ENCODE results near the gene TBC1D7. TPM values are rescaled to one million over a fixed set of nuclear protein-coding genes. Genes with fewer than 3 reads are reported as not detected.

Gene TBC1D7
- polyA plus RNA-seq, 1 donor from 2014 or later, result 67.9 TPM

DNA sequence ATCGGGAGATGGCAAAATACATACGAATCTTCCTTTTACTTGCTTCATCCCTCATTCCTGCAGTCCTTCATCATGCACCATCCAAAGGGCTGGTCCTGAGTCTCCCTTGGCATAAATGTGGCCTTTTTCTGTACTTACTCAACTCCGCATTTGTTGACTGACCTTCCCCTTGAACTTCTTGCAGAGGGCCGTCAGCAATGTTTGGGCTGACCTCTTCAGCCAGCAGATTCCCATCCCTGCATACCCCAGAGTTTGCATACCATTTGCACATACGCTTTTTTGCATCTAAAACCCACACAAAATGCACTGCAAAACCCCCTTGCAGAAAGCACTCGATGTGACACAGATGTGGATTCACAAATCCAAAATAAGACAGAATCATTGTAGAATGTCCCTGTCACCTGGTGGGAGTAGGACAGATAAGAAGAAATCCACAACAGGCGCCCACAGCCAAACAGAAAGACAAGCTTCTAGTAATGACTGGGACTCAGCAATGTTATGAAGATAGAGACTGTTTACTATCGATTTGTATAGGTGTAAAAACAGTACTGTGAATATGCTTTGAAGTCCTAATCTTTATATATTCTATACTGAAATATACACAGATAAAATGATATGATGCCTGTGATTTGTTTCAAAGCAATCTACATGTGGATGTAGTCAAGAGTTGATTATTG is 45.8 kb downstream of the TBC1D7 start:
- Histone ChIP-seq H3K27ac (ENCODE audit: low read length) (no peak overlapping the region), H3K9ac (ENCODE audit: low read length) (no peak overlapping the region), H3K36me3 (ENCODE audit: insufficient read depth, low read length) (no peaks in the 10 kb centered on the region), H2AFZ (ENCODE audit: low read depth, low read length) (no peak overlapping the region), H3K9me2 (ENCODE audit: insufficient read depth, low read length) (no peaks in the 10 kb centered on the region), H3F3A (ENCODE audit: insufficient read depth, low read length, poor library complexity, severe bottlenecking) (no peaks in the 10 kb centered on the region), H3K79me2 (replicated peaks; ENCODE audit: insufficient read depth, low read length) (no peaks in the 10 kb centered on the region), H4K20me1 (ENCODE audit: insufficient read depth) (no peaks in the 10 kb centered on the region), H3K4me3 (ENCODE audit: low read length) (no peak overlapping the region), H3K4me2 (ENCODE audit: low read length) (no peak overlapping the region), H3K9me3 (ENCODE audit: low read length) (peaks cover 9% of the 10 kb centered on the region), H3K27me3 (ENCODE audit: insufficient read depth, low read depth, low read length) (no peaks in the 10 kb centered on the region)
- TF ChIP-seq POLR2AphosphoS5 (IDR thresholded peaks at IDR 0.05) (no peak), EP300 (conservative IDR thresholded peaks at IDR 0.05; ENCODE audit: poor library complexity, severe bottlenecking) (no peak), SMC3 (conservative IDR thresholded peaks at IDR 0.05; ENCODE audit: poor library complexity) (no peak), RAD21 (conservative IDR thresholded peaks at IDR 0.05) (no peak), EZH2 (IDR thresholded peaks at IDR 0.05; ENCODE audit: borderline replicate concordance, insufficient read depth, low read length, poor library complexity, severe bottlenecking) (no peak), TAF1 (IDR thresholded peaks at IDR 0.05; ENCODE audit: low read depth) (no peak), MXI1 (conservative IDR thresholded peaks at IDR 0.05; ENCODE audit: poor library complexity, severe bottlenecking) (no peak)

GRCh38 chr6:13281686-13282085 is 46.7 kb downstream of the TBC1D7 start:
- Histone ChIP-seq H3K27me3 (ENCODE audit: insufficient read depth, low read depth, low read length) (no peaks in the 10 kb centered on the region), H4K20me1 (ENCODE audit: insufficient read depth) (no peaks in the 10 kb centered on the region), H3K79me2 (replicated peaks; ENCODE audit: insufficient read depth, low read length) (no peaks in the 10 kb centered on the region), H3K27ac (ENCODE audit: low read length) (no peak overlapping the region), H3K36me3 (ENCODE audit: insufficient read depth, low read length) (no peaks in the 10 kb centered on the region), H3K4me3 (ENCODE audit: low read length) (no peak overlapping the region), H3K4me2 (ENCODE audit: low read length) (no peak overlapping the region), H3F3A (ENCODE audit: insufficient read depth, low read length, poor library complexity, severe bottlenecking) (no peaks in the 10 kb centered on the region), H3K9me3 (ENCODE audit: low read length) (peaks cover under 1% of the 10 kb centered on the region), H3K9ac (ENCODE audit: low read length) (no peak overlapping the region), H3K9me2 (ENCODE audit: insufficient read depth, low read length) (no peaks in the 10 kb centered on the region), H2AFZ (ENCODE audit: low read depth, low read length) (no peak overlapping the region)
- TF ChIP-seq, protein P1, sequence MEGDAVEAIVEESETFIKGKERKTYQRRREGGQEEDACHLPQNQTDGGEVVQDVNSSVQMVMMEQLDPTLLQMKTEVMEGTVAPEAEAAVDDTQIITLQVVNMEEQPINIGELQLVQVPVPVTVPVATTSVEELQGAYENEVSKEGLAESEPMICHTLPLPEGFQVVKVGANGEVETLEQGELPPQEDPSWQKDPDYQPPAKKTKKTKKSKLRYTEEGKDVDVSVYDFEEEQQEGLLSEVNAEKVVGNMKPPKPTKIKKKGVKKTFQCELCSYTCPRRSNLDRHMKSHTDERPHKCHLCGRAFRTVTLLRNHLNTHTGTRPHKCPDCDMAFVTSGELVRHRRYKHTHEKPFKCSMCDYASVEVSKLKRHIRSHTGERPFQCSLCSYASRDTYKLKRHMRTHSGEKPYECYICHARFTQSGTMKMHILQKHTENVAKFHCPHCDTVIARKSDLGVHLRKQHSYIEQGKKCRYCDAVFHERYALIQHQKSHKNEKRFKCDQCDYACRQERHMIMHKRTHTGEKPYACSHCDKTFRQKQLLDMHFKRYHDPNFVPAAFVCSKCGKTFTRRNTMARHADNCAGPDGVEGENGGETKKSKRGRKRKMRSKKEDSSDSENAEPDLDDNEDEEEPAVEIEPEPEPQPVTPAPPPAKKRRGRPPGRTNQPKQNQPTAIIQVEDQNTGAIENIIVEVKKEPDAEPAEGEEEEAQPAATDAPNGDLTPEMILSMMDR (IDR thresholded peaks at IDR 0.05; ENCODE audit: poor library complexity, severe bottlenecking), result no peak
- TF ChIP-seq EP300 (conservative IDR thresholded peaks at IDR 0.05; ENCODE audit: poor library complexity, severe bottlenecking), result no peak
- TF ChIP-seq TAF1 (IDR thresholded peaks at IDR 0.05; ENCODE audit: low read depth), result no peak
- no peak for TF ChIP-seq EZH2 (IDR thresholded peaks at IDR 0.05; ENCODE audit: borderline replicate concordance, insufficient read depth, low read length, poor library complexity, severe bottlenecking)
- TF ChIP-seq POLR2AphosphoS5 (IDR thresholded peaks at IDR 0.05), result no peak
- TF ChIP-seq RAD21 (conservative IDR thresholded peaks at IDR 0.05), result no peak
- no peak for TF ChIP-seq SMC3 (conservative IDR thresholded peaks at IDR 0.05; ENCODE audit: poor library complexity)
- TF ChIP-seq MXI1 (conservative IDR thresholded peaks at IDR 0.05; ENCODE audit: poor library complexity, severe bottlenecking), result no peak
- TF ChIP-seq, protein P2, sequence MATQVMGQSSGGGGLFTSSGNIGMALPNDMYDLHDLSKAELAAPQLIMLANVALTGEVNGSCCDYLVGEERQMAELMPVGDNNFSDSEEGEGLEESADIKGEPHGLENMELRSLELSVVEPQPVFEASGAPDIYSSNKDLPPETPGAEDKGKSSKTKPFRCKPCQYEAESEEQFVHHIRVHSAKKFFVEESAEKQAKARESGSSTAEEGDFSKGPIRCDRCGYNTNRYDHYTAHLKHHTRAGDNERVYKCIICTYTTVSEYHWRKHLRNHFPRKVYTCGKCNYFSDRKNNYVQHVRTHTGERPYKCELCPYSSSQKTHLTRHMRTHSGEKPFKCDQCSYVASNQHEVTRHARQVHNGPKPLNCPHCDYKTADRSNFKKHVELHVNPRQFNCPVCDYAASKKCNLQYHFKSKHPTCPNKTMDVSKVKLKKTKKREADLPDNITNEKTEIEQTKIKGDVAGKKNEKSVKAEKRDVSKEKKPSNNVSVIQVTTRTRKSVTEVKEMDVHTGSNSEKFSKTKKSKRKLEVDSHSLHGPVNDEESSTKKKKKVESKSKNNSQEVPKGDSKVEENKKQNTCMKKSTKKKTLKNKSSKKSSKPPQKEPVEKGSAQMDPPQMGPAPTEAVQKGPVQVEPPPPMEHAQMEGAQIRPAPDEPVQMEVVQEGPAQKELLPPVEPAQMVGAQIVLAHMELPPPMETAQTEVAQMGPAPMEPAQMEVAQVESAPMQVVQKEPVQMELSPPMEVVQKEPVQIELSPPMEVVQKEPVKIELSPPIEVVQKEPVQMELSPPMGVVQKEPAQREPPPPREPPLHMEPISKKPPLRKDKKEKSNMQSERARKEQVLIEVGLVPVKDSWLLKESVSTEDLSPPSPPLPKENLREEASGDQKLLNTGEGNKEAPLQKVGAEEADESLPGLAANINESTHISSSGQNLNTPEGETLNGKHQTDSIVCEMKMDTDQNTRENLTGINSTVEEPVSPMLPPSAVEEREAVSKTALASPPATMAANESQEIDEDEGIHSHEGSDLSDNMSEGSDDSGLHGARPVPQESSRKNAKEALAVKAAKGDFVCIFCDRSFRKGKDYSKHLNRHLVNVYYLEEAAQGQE (IDR thresholded peaks at IDR 0.05; ENCODE audit: borderline replicate concordance), result no peak
